ENCODE results near the gene HMGB4.

DNA sequence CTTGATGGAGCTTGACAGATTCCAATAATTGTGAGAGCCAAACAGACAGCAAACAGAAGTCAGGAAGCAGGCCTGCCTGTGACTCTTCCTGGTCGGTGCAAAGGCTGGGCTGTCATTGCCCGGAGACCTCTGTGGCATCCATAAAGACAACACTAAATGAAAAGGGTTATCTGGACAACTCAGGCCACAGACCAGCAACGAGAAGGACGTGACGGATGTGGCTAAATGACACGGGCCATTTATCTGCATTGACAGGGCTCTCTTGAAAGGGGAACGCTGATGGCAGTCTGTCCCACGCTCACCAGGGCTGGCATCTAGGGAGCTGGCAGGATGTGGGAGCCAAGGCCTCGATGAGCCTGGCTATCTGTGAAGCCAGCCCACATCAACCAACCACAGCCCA, 35.0 kb downstream of the HMGB4 start:
- TF ChIP-seq CTCF (conservative IDR thresholded peaks at IDR 0.05; ENCODE audit: low read length) (no peak), EZH2phosphoT487 (IDR thresholded peaks at IDR 0.05; ENCODE audit: borderline replicate concordance) (no peak)
